IMR-90 (cell line): Measurements from ENCODE around the gene TRIM22. TPM values are rescaled to one million over a fixed set of nuclear protein-coding genes. Genes with fewer than 3 reads are reported as not detected.

Experiments
- ATAC-seq: fragments of 200-7000 bp; cut with Tn5 transposase; 2 replicates; pipeline ENCODE4 v1.9.1; 2020; ENCODE audit warnings: low read depth, mild to moderate bottlenecking, moderate library complexity
- BruUV-seq: library from RNA; stranded (reverse); fragments of 400-500 nt; replicated peaks from 2 replicates; lab custom pipeline; 2021; lab: Mats Ljungman, UMichigan
- CTCF ChIA-PET: fragments of 300-600 bp; formaldehyde crosslinking; extraction: SDS; loops from one replicate; lab custom pipeline; 2021; ENCODE audit warnings: antibody characterized with exemption; lab: Yijun Ruan, JAX
- POLR2A ChIA-PET: fragments of 300-600 bp; sonication (Branson Sonifier 250); formaldehyde crosslinking; loops from one replicate; lab custom pipeline; 2022; ENCODE audit warnings: antibody characterized with exemption; ENCODE audit not compliant: unreplicated experiment; lab: Charles Lee
- DNase-seq: peaks from one replicate; pipeline ENCODE4 v3.0.0; 2013
- H2AFZ ChIP-seq: replicated peaks from 2 replicates; pipeline ENCODE3; 2013; ENCODE audit warnings: low read length, mild to moderate bottlenecking; ENCODE audit not compliant: poor library complexity
- H2AK5ac ChIP-seq: 2 replicates; pipeline ENCODE4 v1.6.1; 2013; ENCODE audit warnings: low read depth, low read length, inconsistent platforms
- H2AK9ac ChIP-seq: replicated peaks from 2 replicates; pipeline ENCODE3; 2013; ENCODE audit warnings: mild to moderate bottlenecking, low read depth, low read length, moderate library complexity; ENCODE audit not compliant: poor library complexity
- H2BK120ac ChIP-seq: 2 replicates; pipeline ENCODE4 v1.6.1; 2013; ENCODE audit warnings: low read depth, low read length, inconsistent platforms
- H2BK15ac ChIP-seq: 3 replicates; pipeline ENCODE4 v1.6.1; 2013; ENCODE audit warnings: low read depth, low read length, inconsistent platforms
- H2BK20ac ChIP-seq: 2 replicates; pipeline ENCODE4 v1.6.1; 2013; ENCODE audit warnings: low read depth, mild to moderate bottlenecking, inconsistent platforms, low read length, moderate library complexity
- H2BK5ac ChIP-seq: 2 replicates; pipeline ENCODE4 v1.6.1; 2013; ENCODE audit warnings: mild to moderate bottlenecking, low read depth, low read length, inconsistent platforms; ENCODE audit not compliant: poor library complexity, severe bottlenecking
- H3K14ac ChIP-seq: replicated peaks from 2 replicates; pipeline ENCODE4 v1.6.1; 2013; ENCODE audit warnings: low read depth, low read length, inconsistent platforms
- H3K18ac ChIP-seq: 2 replicates; pipeline ENCODE4 v1.6.1; 2013; ENCODE audit warnings: low read depth, low read length, control low read depth
- H3K23ac ChIP-seq: 2 replicates; pipeline ENCODE4 v1.6.1; 2013; ENCODE audit warnings: low read depth, low read length, inconsistent platforms
- H3K27ac ChIP-seq: 2 replicates; pipeline ENCODE4 v1.5.1; 2013; ENCODE audit warnings: mild to moderate bottlenecking, control low read depth, low read length; ENCODE audit not compliant: insufficient read depth
- H3K27me3 ChIP-seq: 2 replicates; pipeline ENCODE4 v1.6.1; 2013; ENCODE audit warnings: low read length; ENCODE audit not compliant: control insufficient read depth, insufficient read depth
- H3K36me3 ChIP-seq: 2 replicates; pipeline ENCODE4 v1.6.1; 2013; ENCODE audit warnings: low read length, mixed read lengths; ENCODE audit not compliant: control insufficient read depth, insufficient read depth
- H3K4ac ChIP-seq: 2 replicates; pipeline ENCODE4 v1.6.1; 2013; ENCODE audit warnings: low read depth, low read length, inconsistent platforms
- H3K4me1 ChIP-seq: 2 replicates; pipeline ENCODE4 v1.6.1; 2013; ENCODE audit warnings: low read length, mixed read lengths; ENCODE audit not compliant: control insufficient read depth, insufficient read depth
- H3K4me2 ChIP-seq: 2 replicates; pipeline ENCODE4 v1.6.1; 2013; ENCODE audit warnings: low read depth, mild to moderate bottlenecking, control low read depth, low read length, moderate library complexity
- H3K4me3 ChIP-seq: 2 replicates; pipeline ENCODE4 v1.5.1; 2013; ENCODE audit warnings: low read depth, mild to moderate bottlenecking, control low read depth, low read length, moderate library complexity; ENCODE audit not compliant: insufficient read depth
- H3K56ac ChIP-seq: 2 replicates; pipeline ENCODE4 v1.6.1; 2013; ENCODE audit warnings: low read length, inconsistent platforms; ENCODE audit not compliant: insufficient read depth; ENCODE audit errors: extremely low read depth
- H3K79me1 ChIP-seq, 2 experiments: 2 replicates each; pipeline ENCODE4 v1.6.1; 2013; ENCODE audit warnings: low read length in 2 of 2, inconsistent platforms in 1 of 2, low read depth in 1 of 2
- H3K9ac ChIP-seq: 2 replicates; pipeline ENCODE4 v1.6.1; 2013; ENCODE audit warnings: low read depth, low read length, control low read depth
- H3K9me1 ChIP-seq: 2 replicates; pipeline ENCODE4 v1.6.1; 2013; ENCODE audit warnings: low read length, inconsistent platforms; ENCODE audit not compliant: insufficient read depth
- H3K9me3 ChIP-seq: 2 replicates; pipeline ENCODE4 v1.6.1; 2013; ENCODE audit warnings: low read length; ENCODE audit not compliant: control insufficient read depth, insufficient read depth
- H4K20me1 ChIP-seq: 2 replicates; pipeline ENCODE4 v1.6.1; 2013; ENCODE audit warnings: low read length, inconsistent platforms; ENCODE audit not compliant: insufficient read depth
- H4K5ac ChIP-seq: 2 replicates; pipeline ENCODE4 v1.6.1; 2013; ENCODE audit warnings: mild to moderate bottlenecking, low read depth, low read length, control low read depth
- H4K8ac ChIP-seq, 2 experiments: 2 replicates each; pipeline ENCODE4 v1.6.1; 2013; ENCODE audit warnings: low read depth in 2 of 2, low read length in 2 of 2, control low read depth in 1 of 2, inconsistent platforms in 1 of 2
- H4K91ac ChIP-seq: 2 replicates; pipeline ENCODE4 v1.6.1; 2013; ENCODE audit warnings: low read depth, low read length, inconsistent platforms; ENCODE audit not compliant: insufficient read depth
- CEBPB ChIP-seq: IDR thresholded peaks from 2 replicates; pipeline ENCODE4 v1.6.1; 2012; ENCODE audit warnings: low read depth, low read length, improper control_type of control experiment
- CHD1 ChIP-seq: IDR thresholded peaks from 2 replicates; pipeline ENCODE4 v1.6.1; 2012; ENCODE audit warnings: low read depth, low read length, improper control_type of control experiment
- CTCF ChIP-seq: conservative IDR thresholded peaks from 2 replicates; pipeline ENCODE4 v1.5.1; 2012; ENCODE audit warnings: mild to moderate bottlenecking, low read depth, low read length, improper control_type of control experiment
- ELK1 ChIP-seq: fragments of 150-350 bp; IDR thresholded peaks from 2 replicates; pipeline ENCODE4 v1.6.1; 2016; ENCODE audit warnings: low read depth, mild to moderate bottlenecking, low read length, moderate library complexity, borderline replicate concordance
- FOS ChIP-seq: fragments of 150-350 bp; IDR thresholded peaks from 2 replicates; pipeline ENCODE4 v1.6.1; 2016; ENCODE audit warnings: low read depth, low read length
- MAZ ChIP-seq: IDR thresholded peaks from 2 replicates; pipeline ENCODE4 v1.6.1; 2012; ENCODE audit warnings: low read depth, mild to moderate bottlenecking, low read length, improper control_type of control experiment, moderate library complexity, borderline replicate concordance
- MXI1 ChIP-seq: IDR thresholded peaks from 2 replicates; pipeline ENCODE4 v1.6.1; 2012; ENCODE audit warnings: low read depth, mild to moderate bottlenecking, low read length, moderate library complexity, borderline replicate concordance
- NFE2L2 ChIP-seq: fragments of 150-350 bp; IDR thresholded peaks from 2 replicates; pipeline ENCODE4 v1.6.1; 2016; ENCODE audit warnings: low read depth, mild to moderate bottlenecking, low read length
- POLR2A ChIP-seq: IDR thresholded peaks from 2 replicates; pipeline ENCODE4 v1.6.1; 2012; ENCODE audit warnings: mild to moderate bottlenecking, low read depth, low read length
- RCOR1 ChIP-seq: IDR thresholded peaks from 2 replicates; pipeline ENCODE4 v1.6.1; 2012; ENCODE audit warnings: mild to moderate bottlenecking, low read length, improper control_type of control experiment; ENCODE audit not compliant: insufficient replicate concordance
- SMC3 ChIP-seq: fragments of 150-350 bp; IDR thresholded peaks from 2 replicates; pipeline ENCODE4 v1.6.1; 2016; ENCODE audit warnings: low read depth, mild to moderate bottlenecking, antibody characterized with exemption, low read length, moderate library complexity
- USF2 ChIP-seq: fragments of 150-350 bp; IDR thresholded peaks from 2 replicates; pipeline ENCODE4 v1.6.1; 2017; ENCODE audit warnings: mild to moderate bottlenecking, antibody characterized with exemption, low read length, low read depth
- WGBS, 2 experiments: methylation state at CpG; one replicate each; pipeline versions ENCODE4 v1.1.5 to v1.1.7; 2013; ENCODE audit warnings: missing lambda C conversion rate in 2 of 2; ENCODE audit not compliant: insufficient read length in 1 of 2; ENCODE audit errors: extremely low coverage in 2 of 2; 5-methylcytosine and 5-hydroxymethylcytosine counted together
- dilution Hi-C: fragments of 300-500 bp; cut with HindIII; formaldehyde crosslinking; loops from one replicate; pipeline ENCODE4 v1.14.3; 2018; ENCODE audit warnings: low sequenced_read_pairs; ENCODE audit not compliant: unreplicated experiment
- in situ Hi-C: fragments of 300-500 bp; cut with MboI; formaldehyde crosslinking; loops from 3 replicates; pipeline ENCODE4 v1.14.3; 2019; ENCODE audit warnings: low sequenced_read_pairs, inconsistent platforms, mixed read lengths
- intact Hi-C: fragments of 100-400 bp; cut with micrococcal nuclease; formaldehyde crosslinking; loops from 2 replicates; pipeline ENCODE4 v1.10.0; 2022
- polyA plus RNA-seq, 3 experiments: library from polyadenylated mRNA; depleted of rRNA; stranded (reverse); fragments of >200 nt; gene quantifications; 2 replicates each; pipeline ENCODE4 v1.2.3, GENCODE V29; 2012; ENCODE audit warnings: low replicate concordance in 1 of 3
- total RNA-seq: library from RNA; depleted of rRNA; stranded (reverse); fragments of >200 nt; gene quantifications from 2 replicates; pipeline ENCODE4 v1.2.3, GENCODE V29; 2012

TRIM22 gene
- total and polyA plus RNA-seq, 2 of the 4 experiments (the other 2 are of a cell fraction), result 43.6 to 46.8 TPM

- Histone ChIP-seq H4K20me1 (no peaks in the 10 kb centered on the region), H2AFZ (no peak overlapping the region), H3K23ac (no peak overlapping the region), H3K9ac (no peak overlapping the region), H3K14ac (no peak overlapping the region), H3K56ac (no peak overlapping the region), H3K4me2 (no peak overlapping the region), H2AK9ac (no peak overlapping the region), H3K9me3 (no peaks in the 10 kb centered on the region), H3K79me1 (no peaks in the 10 kb centered on the region), H3K4me1 (no peaks in the 10 kb centered on the region), H4K91ac (no peak overlapping the region), H2BK120ac (no peak overlapping the region), H3K27me3 (no peaks in the 10 kb centered on the region; the same call in none of the 2 replicates), H2AK5ac (no peak overlapping the region), H4K5ac (no peak overlapping the region), H2BK5ac (no peak overlapping the region), H3K27ac (no peak overlapping the region), H3K18ac (no peak overlapping the region), H2BK15ac (no peak overlapping the region), H2BK20ac (no peak overlapping the region), H4K8ac (no peak overlapping the region), H3K9me1 (no peaks in the 10 kb centered on the region), H3K4me3 (no peak overlapping the region), H3K36me3 (no peaks in the 10 kb centered on the region), H3K4ac (no peak overlapping the region)
- ChIA-PET POLR2A (no interaction called here), CTCF (no interaction called here)
- in situ Hi-C loops, result no loop called here
- no peak for ATAC-seq
- no peak for DNase-seq
- dilution Hi-C loops, result no loop called here
- WGBS, 2 experiments, result 71% methylated on average over 1 of the region's 1 CpG; no CpG with 5 or more reads in 1 of the 2 experiments
- BruUV-seq, result no TSS peak
- TF ChIP-seq SMC3 (no peak), POLR2A (no peak), RCOR1 (no peak), MAZ (no peak), CHD1 (no peak), CEBPB (no peak), USF2 (no peak), FOS (no peak), ELK1 (no peak), MXI1 (no peak), CTCF (no peak), NFE2L2 (no peak)
- intact Hi-C loops, result no loop called here
Observed at GRCh38 chr11:5726351-5726750, 36.8 kb downstream of the TRIM22 start.
